ENCODE measurements around the gene TPP2.
A peak's percentile ranks its signal among the peaks of the same experiment; 100 is the strongest.

The TPP2 gene

GRCh38 chr13:102643656-102644055, 46.9 kb downstream of the TPP2 start:
- Histone ChIP-seq H3K4me1 (peaks cover 0 to 10% (median 4%) of the 10 kb centered on the region in 4 donors), H3K27ac (no peak overlapping the region), H3K36me3 (peaks cover 32 to 75% (median 47%) of the 10 kb centered on the region in 3 donors), H3K4me3 (no peak overlapping the region), H3K9me3 (no peaks in the 10 kb centered on the region), H3K27me3 (no peaks in the 10 kb centered on the region)
- no peak for DNase-seq
- intact Hi-C loops (cut with DNase I; ENCODE audit: low total_unique reads) = no loop called here
- TF ChIP-seq CTCF (IDR thresholded peaks at IDR 0.05) = no peak

GRCh38 chr13:102645701-102646100, 48.9 kb downstream of the TPP2 start:
- intact Hi-C loops (cut with DNase I; ENCODE audit: low total_unique reads) = loop anchor here (5.0 kb wide), 1 partner anchor 48 kb away; the partner anchor contains the start of gene TPP2
- Histone ChIP-seq H3K36me3 (peaks cover 30 to 69% (median 34%) of the 10 kb centered on the region in 3 donors), H3K4me3 (no peak overlapping the region), H3K27me3 (no peaks in the 10 kb centered on the region), H3K27ac (no peak overlapping the region), H3K4me1 (peaks cover 0 to 13% (median 4%) of the 10 kb centered on the region in 4 donors), H3K9me3 (no peaks in the 10 kb centered on the region)
- no peak for DNase-seq
- TF ChIP-seq CTCF (IDR thresholded peaks at IDR 0.05) = no peak

GRCh38 chr13:102648046-102648445, 51.3 kb downstream of the TPP2 start:
- Histone ChIP-seq H3K27ac (no peak overlapping the region), H3K4me3 (no peak overlapping the region), H3K4me1 (peaks cover 0 to 23% (median 4%) of the 10 kb centered on the region in 4 donors), H3K9me3 (no peaks in the 10 kb centered on the region), H3K36me3 (peaks cover 25 to 59% (median 31%) of the 10 kb centered on the region in 3 donors), H3K27me3 (no peaks in the 10 kb centered on the region)
- no peak for TF ChIP-seq CTCF (IDR thresholded peaks at IDR 0.05)
- intact Hi-C loops (cut with DNase I; ENCODE audit: low total_unique reads) = loop anchor here (5.0 kb wide), 1 partner anchor 51 kb away; the partner anchor contains the start of gene TPP2
- no peak for DNase-seq

- Histone ChIP-seq H3K36me3 (peaks cover 18 to 47% (median 31%) of the 10 kb centered on the region in 3 donors), H3K4me1 (peaks cover 0 to 23% (median 4%) of the 10 kb centered on the region in 4 donors), H3K9me3 (no peaks in the 10 kb centered on the region), H3K27ac (peak overlapping the region; percentile 4 to 52), H3K27me3 (no peaks in the 10 kb centered on the region), H3K4me3 (no peak overlapping the region)
- no peak for TF ChIP-seq CTCF (IDR thresholded peaks at IDR 0.05)
- intact Hi-C loops (cut with DNase I; ENCODE audit: low total_unique reads) = loop anchor here (10.0 kb wide), 1 partner anchor 144 kb away; the partner anchor contains the start of genes BIVM and POGLUT2
- DNase-seq = no peak
Measured at GRCh38 chr13:102650444-102650843, 53.7 kb downstream of the TPP2 start.

GRCh38 chr13:102651392-102651791, 54.6 kb downstream of the TPP2 start:
- intact Hi-C loops (cut with DNase I; ENCODE audit: low total_unique reads) = loop anchor here (10.0 kb wide), 1 partner anchor 143 kb away; the partner anchor contains the start of genes BIVM and POGLUT2
- H3K36me3 ChIP-seq = peaks cover 16 to 39% (median 31%) of the 10 kb centered on the region in 3 donors
- TF ChIP-seq CTCF (IDR thresholded peaks at IDR 0.05) = no peak

More at GRCh38 chr13:102651392-102651791, 54.6 kb downstream of the TPP2 start:
- no peaks in the 10 kb centered on the region for H3K9me3 ChIP-seq
- H3K27me3 ChIP-seq = no peaks in the 10 kb centered on the region
- DNase-seq = no peak
- H3K27ac ChIP-seq = peak overlapping the region; percentile 51 to 52
- peaks cover 0 to 23% (median 4%) of the 10 kb centered on the region in 4 donors for H3K4me1 ChIP-seq
- no peak overlapping the region for H3K4me3 ChIP-seq
